HG03520 (cell line): Measurements from ENCODE around the gene GCDH.
A peak's percentile ranks its signal among the peaks of the same experiment; 100 is the strongest.
"Not testable (repeated sequence)": the region's sequence is repeated elsewhere in the genome, so short reads cannot be mapped to it uniquely, and the experiment has no call there.

Source experiments
- ATAC-seq: cut with Tn5 transposase; IDR thresholded peaks from one replicate; pipeline ENCODE4 v1.9.1; 2021; ENCODE audit warnings: mild to moderate bottlenecking, moderate library complexity; ENCODE audit not compliant: unreplicated experiment

The GCDH gene

GRCh38 chr19:12890787-12891552 lies at the start of gene GCDH:
TSS of gene GCDH (plus strand) at chr19:12891160. CDS start at chr19:12891305, 145 bp downstream.
- ATAC-seq, result peak; percentile 78

- no peak for ATAC-seq
Measured at GRCh38 chr19:12842511-12842910, 48.4 kb upstream of the GCDH start.

GRCh38 chr19:12843328-12843727 lies 47.6 kb upstream of the GCDH start:
- ATAC-seq, result no peak

GRCh38 chr19:12843999-12844732 lies 46.8 kb upstream of the GCDH start:
- no peak for ATAC-seq

GRCh38 chr19:12846613-12847012 lies 44.3 kb upstream of the GCDH start:
- not testable (repeated sequence) for ATAC-seq

GRCh38 chr19:12847159-12848139 lies 43.5 kb upstream of the GCDH start:
- no peak for ATAC-seq

GRCh38 chr19:12856653-12857052 lies 34.3 kb upstream of the GCDH start:
- ATAC-seq, result no peak

- no peak for ATAC-seq
Measured at GRCh38 chr19:12858041-12858928, 32.7 kb upstream of the GCDH start.

GRCh38 chr19:12859546-12859945 lies 31.4 kb upstream of the GCDH start:
- no peak for ATAC-seq

- no peak for ATAC-seq
Measured at GRCh38 chr19:12864143-12864542, 26.8 kb upstream of the GCDH start.

- ATAC-seq, result no peak
Measured at GRCh38 chr19:12864721-12865715, 25.9 kb upstream of the GCDH start.

GRCh38 chr19:12865746-12866415 lies 25.1 kb upstream of the GCDH start:
- no peak for ATAC-seq

- ATAC-seq, result no peak
Measured at GRCh38 chr19:12866416-12867119, 24.4 kb upstream of the GCDH start.

GRCh38 chr19:12867120-12868099 lies 23.6 kb upstream of the GCDH start:
- ATAC-seq, result no peak

- no peak for ATAC-seq
Measured at GRCh38 chr19:12868540-12869112, 22.3 kb upstream of the GCDH start.

- no peak for ATAC-seq
Measured at GRCh38 chr19:12871681-12872080, 19.3 kb upstream of the GCDH start.
